GM12801 (cell line): ENCODE measurements around the gene NDUFAB1.

Experiments used
- CTCF ChIP-seq: IDR thresholded peaks from one replicate; pipeline ENCODE4 v1.5.1; 2011; ENCODE audit warnings: control low read depth; ENCODE audit not compliant: insufficient read length; ENCODE audit errors: extremely low read depth

Gene NDUFAB1

GRCh38 chr16:23570992-23571632, 25.0 kb downstream of the NDUFAB1 start:
- no peak for TF ChIP-seq CTCF

- no peak for TF ChIP-seq CTCF
Observed at GRCh38 chr16:23567602-23568001, 28.5 kb downstream of the NDUFAB1 start.

GRCh38 chr16:23566724-23567123, 29.4 kb downstream of the NDUFAB1 start:
- TF ChIP-seq CTCF, result no peak

GRCh38 chr16:23564575-23565363, 31.3 kb downstream of the NDUFAB1 start:
- no peak for TF ChIP-seq CTCF

- no peak for TF ChIP-seq CTCF
Observed at GRCh38 chr16:23563186-23563585, 32.9 kb downstream of the NDUFAB1 start.

GRCh38 chr16:23562505-23562904, 33.6 kb downstream of the NDUFAB1 start:
- no peak for TF ChIP-seq CTCF

GRCh38 chr16:23561586-23561985, 34.5 kb downstream of the NDUFAB1 start:
- TF ChIP-seq CTCF, result no peak
